ENCODE data around the gene NPC2.

NPC2 gene

GRCh38 chr14:74518221-74518620 is 25.1 kb upstream of the NPC2 start:
- no peak for DNase-seq

GRCh38 chr14:74517731-74518130 is 24.6 kb upstream of the NPC2 start:
- no peak for DNase-seq

GRCh38 chr14:74516451-74517160 is 23.5 kb upstream of the NPC2 start:
- DNase-seq = no peak

GRCh38 chr14:74515891-74516412 is 22.8 kb upstream of the NPC2 start:
- DNase-seq = no peak

GRCh38 chr14:74514471-74514941 is 21.4 kb upstream of the NPC2 start:
- no peak for DNase-seq

GRCh38 chr14:74511966-74512830 is 19.1 kb upstream of the NPC2 start:
- no peak for DNase-seq

GRCh38 chr14:74510959-74511409 is 17.9 kb upstream of the NPC2 start:
- DNase-seq = no peak

- no peak for DNase-seq
These were observed 17.3 kb upstream of the NPC2 start for GRCh38 chr14:74510223-74510931.

- DNase-seq = no peak
These were observed 16.6 kb upstream of the NPC2 start for GRCh38 chr14:74509587-74510222.

- no peak for DNase-seq
These were observed 15.8 kb upstream of the NPC2 start for GRCh38 chr14:74508844-74509428.

GRCh38 chr14:74508292-74508731 is 15.2 kb upstream of the NPC2 start:
- peak; percentile 39 for DNase-seq

GRCh38 chr14:74507840-74508239 is 14.7 kb upstream of the NPC2 start:
- no peak for DNase-seq

- DNase-seq = no peak
These were observed 14.0 kb upstream of the NPC2 start for GRCh38 chr14:74507085-74507484.

- DNase-seq = no peak
These were observed 13.3 kb upstream of the NPC2 start for GRCh38 chr14:74506411-74506851.

GRCh38 chr14:74505831-74506230 is 12.7 kb upstream of the NPC2 start:
- no peak for DNase-seq

GRCh38 chr14:74504874-74505720 is 12.0 kb upstream of the NPC2 start:
- no peak for DNase-seq

- DNase-seq = no peak
These were observed 11.3 kb upstream of the NPC2 start for GRCh38 chr14:74504412-74504811.

GRCh38 chr14:74503938-74504335 is 10.8 kb upstream of the NPC2 start:
- DNase-seq = no peak

GRCh38 chr14:74503291-74503937 is 10.3 kb upstream of the NPC2 start:
- no peak for DNase-seq

GRCh38 chr14:74502236-74503019 is 9.3 kb upstream of the NPC2 start:
- DNase-seq = no peak
